ENCODE results near the gene DGKE. TPM values are rescaled to one million over a fixed set of nuclear protein-coding genes. Genes with fewer than 3 reads are reported as not detected.

The DGKE gene
- total RNA-seq, 1 experiment from 2014 or later, result 8.5 TPM

- Mint-ChIP-seq H3K4me3 (no peak overlapping the region), H3K9me3 (peaks cover 13% of the 10 kb centered on the region), H3K4me1 (no peaks in the 10 kb centered on the region), H3K36me3 (peaks cover 9% of the 10 kb centered on the region), H3K27ac (no peak overlapping the region), H3K27me3 (ENCODE audit: low read depth) (peaks cover 3% of the 10 kb centered on the region; the same call in 1 of the 2 replicates)
- ChIA-PET POLR2A (no interaction called here), CTCF (interaction anchor here (2.0 kb wide), 1 partner anchor 12 kb away, joined by 7 read pairs; no protein-coding TSS in a partner anchor)
- no peak for DNase-seq (ENCODE audit: low spot score)
- no peak for ATAC-seq
- TF ChIP-seq ATF6 (CRISPR knock-in tag; IDR thresholded peaks at IDR 0.05) (no peak), GTF2I (CRISPR knock-in tag; conservative IDR thresholded peaks at IDR 0.05) (no peak), JUN (CRISPR knock-in tag; IDR thresholded peaks at IDR 0.05) (no peak), ZNF423 (CRISPR knock-in tag; IDR thresholded peaks at IDR 0.05) (no peak), MLX (CRISPR knock-in tag; IDR thresholded peaks at IDR 0.05) (no peak), ZBTB43 (CRISPR knock-in tag; IDR thresholded peaks at IDR 0.05) (no peak)
Observed at GRCh38 chr17:56792267-56792666, 41.7 kb upstream of the DGKE start.

- Mint-ChIP-seq H3K27ac (no peak overlapping the region), H3K4me1 (peaks cover 3% of the 10 kb centered on the region; the same call in 1 of the 2 replicates), H3K4me3 (no peak overlapping the region), H3K27me3 (ENCODE audit: low read depth) (peaks cover 3% of the 10 kb centered on the region; the same call in 1 of the 2 replicates), H3K36me3 (peaks cover 9% of the 10 kb centered on the region), H3K9me3 (peaks cover 13% of the 10 kb centered on the region)
- DNase-seq (ENCODE audit: low spot score) (no peak), ATAC-seq (no peak)
- CTCF ChIA-PET, result interaction anchor here (0.8 to 1.3 kb wide), 2 partner anchors 13 to 26 kb away, joined by 3 to 4 read pairs; no protein-coding TSS in a partner anchor
- TF ChIP-seq PREB (CRISPR knock-in tag; IDR thresholded peaks at IDR 0.05; ENCODE audit: borderline replicate concordance) (no peak), NR3C1 (CRISPR knock-in tag; conservative IDR thresholded peaks at IDR 0.05; ENCODE audit: low read depth) (no peak), NR1H2 (CRISPR knock-in tag; IDR thresholded peaks at IDR 0.05) (no peak), ATF1 (CRISPR knock-in tag; IDR thresholded peaks at IDR 0.05) (no peak)
- POLR2A ChIA-PET, result no interaction called here
Observed at GRCh38 chr17:56793531-56793930, 40.4 kb upstream of the DGKE start.

GRCh38 chr17:56793957-56794356 is 40.0 kb upstream of the DGKE start:
- Mint-ChIP-seq H3K4me1 (peaks cover 8% of the 10 kb centered on the region), H3K9me3 (peaks cover 13% of the 10 kb centered on the region), H3K27ac (no peak overlapping the region), H3K27me3 (ENCODE audit: low read depth) (peaks cover 3% of the 10 kb centered on the region; the same call in 1 of the 2 replicates), H3K36me3 (peaks cover 9% of the 10 kb centered on the region), H3K4me3 (no peak overlapping the region)
- ChIA-PET POLR2A (no interaction called here), CTCF (interaction anchor here (0.8 to 1.3 kb wide), 2 partner anchors 13 to 26 kb away, joined by 3 to 4 read pairs; no protein-coding TSS in a partner anchor)
- DNase-seq (ENCODE audit: low spot score) (no peak), ATAC-seq (no peak)
- no peak for TF ChIP-seq MYBL2 (CRISPR knock-in tag; IDR thresholded peaks at IDR 0.05)
- TF ChIP-seq ESRRA (CRISPR knock-in tag; IDR thresholded peaks at IDR 0.05; ENCODE audit: borderline replicate concordance), result no peak
- no peak for TF ChIP-seq CTCF (IDR thresholded peaks at IDR 0.05)
- TF ChIP-seq JUN (CRISPR knock-in tag; IDR thresholded peaks at IDR 0.05), result no peak
- no peak for TF ChIP-seq TCF7 (CRISPR knock-in tag; IDR thresholded peaks at IDR 0.05; ENCODE audit: low read depth)
- no peak for TF ChIP-seq ATF6 (CRISPR knock-in tag; IDR thresholded peaks at IDR 0.05)
- no peak for TF ChIP-seq IRF1 (CRISPR knock-in tag; IDR thresholded peaks at IDR 0.05)
- no peak for TF ChIP-seq ZNF512 (CRISPR knock-in tag; IDR thresholded peaks at IDR 0.05; ENCODE audit: borderline replicate concordance)
- no peak for TF ChIP-seq SMAD4 (CRISPR knock-in tag; IDR thresholded peaks at IDR 0.05)
- TF ChIP-seq RELA (CRISPR knock-in tag; IDR thresholded peaks at IDR 0.05; ENCODE audit: borderline replicate concordance), result no peak
- TF ChIP-seq E2F1 (CRISPR knock-in tag; IDR thresholded peaks at IDR 0.05), result no peak

All from WTC11 (cell line).